ENCODE data around the gene SARDH. TPM values are rescaled to one million over a fixed set of nuclear protein-coding genes. Genes with fewer than 3 reads are reported as not detected.

The SARDH gene
- total RNA-seq, 1 experiment from 2014 or later, result 9.9 TPM

- Histone ChIP-seq H3F3A (ENCODE audit: insufficient read depth, low read depth) (peaks cover 8% of the 10 kb centered on the region; the same call in 1 of the 2 replicates), H3K4me1 (replicated peaks; ENCODE audit: insufficient read depth) (peaks cover 24% of the 10 kb centered on the region), H3K79me2 (ENCODE audit: low read depth) (no peaks in the 10 kb centered on the region), H3K27ac (no peak overlapping the region), H2AFZ (no peak overlapping the region), H3K4me2 (no peak overlapping the region), H3K9me2 (ENCODE audit: insufficient read depth) (no peaks in the 10 kb centered on the region), H3K36me3 (ENCODE audit: low read depth) (no peaks in the 10 kb centered on the region), H4K20me1 (ENCODE audit: insufficient read depth) (peaks cover 4% of the 10 kb centered on the region; the same call in 1 of the 2 replicates), H3K27me3 (ENCODE audit: insufficient read depth, low read depth) (peaks cover 59% of the 10 kb centered on the region), H3K9me3 (ENCODE audit: insufficient read depth, low read depth) (no peaks in the 10 kb centered on the region), H3K4me3 (no peak overlapping the region)
- ChIA-PET POLR2A (ENCODE audit: unreplicated experiment) (no interaction called here), CTCF (no interaction called here)
- no peak for DNase-seq
- no TSS peak for BruUV-seq (replicated peaks)
- intact Hi-C loops (cut with micrococcal nuclease; ENCODE audit: unreplicated experiment), result no loop called here
- TF ChIP-seq CTCF (conservative IDR thresholded peaks at IDR 0.05) (no peak), EZH2 (IDR thresholded peaks at IDR 0.05; ENCODE audit: low read depth) (no peak)
Measured at GRCh38 chr9:133686642-133687575, 51.2 kb downstream of the SARDH start.

GRCh38 chr9:133685653-133686609, 52.2 kb downstream of the SARDH start:
- H3F3A ChIP-seq (ENCODE audit: insufficient read depth, low read depth), result peaks cover 8% of the 10 kb centered on the region; the same call in 1 of the 2 replicates
- H3K4me2 ChIP-seq, result no peak overlapping the region
- TF ChIP-seq CTCF (conservative IDR thresholded peaks at IDR 0.05) (no peak), EZH2 (IDR thresholded peaks at IDR 0.05; ENCODE audit: low read depth) (no peak)
- DNase-seq, result no peak
- peaks cover 4% of the 10 kb centered on the region; the same call in 1 of the 2 replicates for H4K20me1 ChIP-seq (ENCODE audit: insufficient read depth)
- no peaks in the 10 kb centered on the region for H3K9me2 ChIP-seq (ENCODE audit: insufficient read depth)
- no peak overlapping the region for H3K4me3 ChIP-seq
- H3K9me3 ChIP-seq (ENCODE audit: insufficient read depth, low read depth), result no peaks in the 10 kb centered on the region
- H3K27me3 ChIP-seq (ENCODE audit: insufficient read depth, low read depth), result peaks cover 69% of the 10 kb centered on the region
- no peaks in the 10 kb centered on the region for H3K36me3 ChIP-seq (ENCODE audit: low read depth)
- H3K79me2 ChIP-seq (ENCODE audit: low read depth), result no peaks in the 10 kb centered on the region
- CTCF ChIA-PET, result no interaction called here
- intact Hi-C loops (cut with micrococcal nuclease; ENCODE audit: unreplicated experiment), result no loop called here
- H3K27ac ChIP-seq, result no peak overlapping the region
- H3K4me1 ChIP-seq (replicated peaks; ENCODE audit: insufficient read depth), result peaks cover 14% of the 10 kb centered on the region
- POLR2A ChIA-PET (ENCODE audit: unreplicated experiment), result no interaction called here
- no TSS peak for BruUV-seq (replicated peaks)
- no peak overlapping the region for H2AFZ ChIP-seq

- no peaks in the 10 kb centered on the region for H3K36me3 ChIP-seq (ENCODE audit: low read depth)
- H3K4me3 ChIP-seq, result no peak overlapping the region
- ChIA-PET POLR2A (ENCODE audit: unreplicated experiment) (no interaction called here), CTCF (interaction anchor here (0.6 kb wide), 1 partner anchor 9 kb away, joined by 5 read pairs; no protein-coding TSS in a partner anchor)
- H4K20me1 ChIP-seq (ENCODE audit: insufficient read depth), result no peaks in the 10 kb centered on the region; the same call in 1 of the 2 replicates
- H3K79me2 ChIP-seq (ENCODE audit: low read depth), result no peaks in the 10 kb centered on the region
- peaks cover 79% of the 10 kb centered on the region for H3K27me3 ChIP-seq (ENCODE audit: insufficient read depth, low read depth)
- no TSS peak for BruUV-seq (replicated peaks)
- H3F3A ChIP-seq (ENCODE audit: insufficient read depth, low read depth), result no peaks in the 10 kb centered on the region
- H3K9me3 ChIP-seq (ENCODE audit: insufficient read depth, low read depth), result no peaks in the 10 kb centered on the region
- H3K4me1 ChIP-seq (replicated peaks; ENCODE audit: insufficient read depth), result peaks cover 4% of the 10 kb centered on the region
- no peak overlapping the region for H2AFZ ChIP-seq
- DNase-seq, result no peak
- no peaks in the 10 kb centered on the region for H3K9me2 ChIP-seq (ENCODE audit: insufficient read depth)
- intact Hi-C loops (cut with micrococcal nuclease; ENCODE audit: unreplicated experiment), result no loop called here
- no peak overlapping the region for H3K4me2 ChIP-seq
- TF ChIP-seq EZH2 (IDR thresholded peaks at IDR 0.05; ENCODE audit: low read depth), result no peak
- TF ChIP-seq CTCF (conservative IDR thresholded peaks at IDR 0.05), result no peak
- no peak overlapping the region for H3K27ac ChIP-seq
Measured at GRCh38 chr9:133684936-133685361, 53.2 kb downstream of the SARDH start.

All from PC-9 (cell line).